A549 (cell line): ENCODE results near the gene CD99. TPM values are rescaled to one million over a fixed set of nuclear protein-coding genes. Genes with fewer than 3 reads are reported as not detected.

ENCODE experiments used
- ATAC-seq, 2 experiments: fragments of 200-7000 bp in 1 of 2; fragments of >200 bp in 1 of 2; cut with Nextera tagmentation in 1 of 2; cut with Tn5 transposase in 1 of 2; 3 replicates each; pipeline versions ENCODE4 v1.8.0 to v1.9.1; 2018 to 2020; ENCODE audit warnings: mild to moderate bottlenecking in 1 of 2, moderate library complexity in 1 of 2
- CTCF ChIA-PET: fragments of 300-600 bp; sonication (Branson Sonifier 250); formaldehyde crosslinking; extraction: SDS; loops from one replicate; lab custom pipeline; 2021; ENCODE audit warnings: antibody characterized with exemption, inconsistent platforms; lab: Yijun Ruan, JAX
- POLR2A ChIA-PET: fragments of 350-600 bp; formaldehyde crosslinking; extraction: SDS; loops from one replicate; lab custom pipeline; 2021; ENCODE audit warnings: antibody characterized with exemption, inconsistent platforms; lab: Yijun Ruan, JAX
- DNase-seq, 2 experiments: peaks; one replicate each; pipeline versions ENCODE4 v3.0.0 to v3.0.0-alpha.2; 2011 to 2016; ENCODE audit warnings: low read depth in 1 of 2, low spot score in 1 of 2
- FAIRE-seq: peaks from 2 replicates; lab custom pipeline; 2011; peaks lifted over from hg19 to GRCh38; lab: Jason Lieb, UNC
- H3K27ac ChIP-seq, 2 experiments: fragments of >200 bp; sonication (Bioruptor Twin); formaldehyde crosslinking; 3 replicates each; pipeline ENCODE4 v1.5.1; 2016 to 2017
- H3K4me1 ChIP-seq: fragments of >200 bp; sonication (Bioruptor Twin); formaldehyde crosslinking; 3 replicates; pipeline ENCODE4 v1.6.1; 2016
- H3K4me2 ChIP-seq: fragments of >200 bp; sonication (Bioruptor Twin); formaldehyde crosslinking; 3 replicates; pipeline ENCODE4 v1.6.1; 2016
- H3K4me3 ChIP-seq: fragments of >200 bp; sonication (Bioruptor Twin); formaldehyde crosslinking; 3 replicates; pipeline ENCODE4 v1.5.1; 2016
- H3K9me3 ChIP-seq: fragments of >200 bp; sonication (Bioruptor Twin); formaldehyde crosslinking; 3 replicates; pipeline ENCODE4 v1.6.1; 2016
- BCL3 ChIP-seq: fragments of >200 bp; sonication (Bioruptor Twin); formaldehyde crosslinking; IDR thresholded peaks from 3 replicates; pipeline ENCODE4 v1.6.1; 2016
- BHLHE40 ChIP-seq: IDR thresholded peaks from 2 replicates; pipeline ENCODE4 v1.6.1; 2012; ENCODE audit warnings: low read depth, low read length, inconsistent platforms
- CBX8 ChIP-seq: fragments of 200-600 bp; sonication (generic); IDR thresholded peaks from 2 replicates; pipeline ENCODE4 v1.6.1; 2016
- CHD2 ChIP-seq: fragments of 150-350 bp; IDR thresholded peaks from 2 replicates; pipeline ENCODE4 v1.6.1; 2014; ENCODE audit warnings: low read length; ENCODE audit not compliant: partially characterized antibody
- CHD4 ChIP-seq: fragments of 200-600 bp; sonication (generic); IDR thresholded peaks from 2 replicates; pipeline ENCODE4 v1.6.1; 2016; ENCODE audit warnings: antibody characterized with exemption, mild to moderate bottlenecking, borderline replicate concordance
- E2F6 ChIP-seq: IDR thresholded peaks from 2 replicates; pipeline ENCODE4 v1.6.1; 2012; ENCODE audit warnings: low read depth, borderline replicate concordance
- ELK1 ChIP-seq: fragments of 150-350 bp; IDR thresholded peaks from 2 replicates; pipeline ENCODE4 v1.6.1; 2014; ENCODE audit warnings: low read depth, mild to moderate bottlenecking, low read length
- ESRRA ChIP-seq: fragments of 150-350 bp; IDR thresholded peaks from 2 replicates; pipeline ENCODE4 v1.6.1; 2014; ENCODE audit warnings: mild to moderate bottlenecking, low read length, borderline replicate concordance
- FOSL2 ChIP-seq, 2 experiments: fragments of 450-650 bp in 1 of 2; fragments of >200 bp in 1 of 2; sonication (Bioruptor Twin) in 1 of 2; formaldehyde crosslinking; IDR thresholded peaks; 2 replicates each; pipeline versions ENCODE4 v1.5.0 to v1.6.1; 2016 to 2020; ENCODE audit warnings: mild to moderate bottlenecking in 1 of 2, moderate library complexity in 1 of 2
- FOXS1 ChIP-seq: fragments of 250-450 bp; sonication (Bioruptor Pico); IDR thresholded peaks from 2 replicates; pipeline ENCODE4 v1.5.0; 2020; ENCODE audit warnings: mild to moderate bottlenecking, moderate library complexity
- GATA3 ChIP-seq: IDR thresholded peaks from 2 replicates; pipeline ENCODE4 v1.6.1; 2012; ENCODE audit warnings: borderline replicate concordance
- HEYL ChIP-seq: fragments of 250-450 bp; sonication (Bioruptor Pico); IDR thresholded peaks from 2 replicates; pipeline ENCODE4 v1.8.0; 2021; ENCODE audit warnings: mild to moderate bottlenecking, moderate library complexity
- HOXB13 ChIP-seq: fragments of 250-450 bp; sonication (Bioruptor Pico); IDR thresholded peaks from 2 replicates; pipeline ENCODE4 v1.5.0; 2020; ENCODE audit warnings: low read depth, mild to moderate bottlenecking, moderate library complexity
- HOXB5 ChIP-seq: fragments of 250-450 bp; sonication (Bioruptor Pico); IDR thresholded peaks from 2 replicates; pipeline ENCODE4 v1.5.0; 2020; ENCODE audit warnings: mild to moderate bottlenecking, moderate library complexity
- JUNB ChIP-seq: fragments of >200 bp; sonication (Bioruptor Twin); formaldehyde crosslinking; IDR thresholded peaks from 2 replicates; pipeline ENCODE4 v1.6.1; 2016
- KDM1A ChIP-seq: fragments of 200-600 bp; sonication (generic); IDR thresholded peaks from 2 replicates; pipeline ENCODE4 v1.6.1; 2016; ENCODE audit warnings: low read depth, mild to moderate bottlenecking
- MAFK ChIP-seq: fragments of 450-650 bp; IDR thresholded peaks from 2 replicates; pipeline ENCODE4 v1.6.1; 2014; ENCODE audit not compliant: partially characterized antibody
- MAX ChIP-seq: IDR thresholded peaks from 2 replicates; pipeline ENCODE4 v1.6.1; 2012
- MYC ChIP-seq: IDR thresholded peaks from 2 replicates; pipeline ENCODE4 v1.6.1; 2012; ENCODE audit warnings: mild to moderate bottlenecking, inconsistent platforms, low read length, improper control_type of control experiment, borderline replicate concordance
- NFE2L2 ChIP-seq: fragments of 150-350 bp; conservative IDR thresholded peaks from 2 replicates; pipeline ENCODE4 v1.6.1; 2014; ENCODE audit warnings: low read length
- NR3C1 ChIP-seq: fragments of >200 bp; sonication (Bioruptor Twin); formaldehyde crosslinking; IDR thresholded peaks from 3 replicates; pipeline ENCODE4 v1.6.1; 2017
- PBX3 ChIP-seq: IDR thresholded peaks from 2 replicates; pipeline ENCODE4 v1.6.1; 2012
- POLR2AphosphoS2 ChIP-seq: conservative IDR thresholded peaks from 2 replicates; pipeline ENCODE4 v1.6.1; 2012; ENCODE audit warnings: low read length, improper control_type of control experiment, inconsistent platforms
- RARB ChIP-seq: fragments of 250-450 bp; sonication (Bioruptor Pico); IDR thresholded peaks from 2 replicates; pipeline ENCODE4 v1.8.0; 2021; ENCODE audit warnings: mild to moderate bottlenecking, moderate library complexity
- RFX5 ChIP-seq: fragments of 450-650 bp; IDR thresholded peaks from 2 replicates; pipeline ENCODE4 v1.7.1; 2014; ENCODE audit warnings: antibody characterized with exemption, mild to moderate bottlenecking, moderate library complexity
- RNF2 ChIP-seq: fragments of 200-600 bp; sonication (generic); IDR thresholded peaks from 2 replicates; pipeline ENCODE4 v1.6.1; 2016; ENCODE audit warnings: low read depth, mild to moderate bottlenecking, antibody characterized with exemption, moderate library complexity, borderline replicate concordance
- SREBF2 ChIP-seq: fragments of 450-650 bp; IDR thresholded peaks from 2 replicates; pipeline ENCODE4 v1.6.1; 2014; ENCODE audit warnings: mild to moderate bottlenecking, moderate library complexity
- TFCP2L1 ChIP-seq: fragments of 250-450 bp; sonication (Bioruptor Pico); IDR thresholded peaks from 2 replicates; pipeline ENCODE4 v1.5.0; 2021; ENCODE audit warnings: mild to moderate bottlenecking
- ZC3H11A ChIP-seq: fragments of 450-650 bp; IDR thresholded peaks from 2 replicates; pipeline ENCODE4 v1.6.1; 2014; ENCODE audit warnings: antibody characterized with exemption, mild to moderate bottlenecking
- ZFP36 ChIP-seq: fragments of 450-650 bp; IDR thresholded peaks from 2 replicates; pipeline ENCODE4 v1.6.1; 2014; ENCODE audit warnings: borderline replicate concordance; ENCODE audit not compliant: partially characterized antibody
- ZNF302 ChIP-seq: fragments of 250-450 bp; sonication (Bioruptor Pico); IDR thresholded peaks from 2 replicates; pipeline ENCODE4 v1.9.0; 2021; ENCODE audit warnings: inconsistent platforms, mild to moderate bottlenecking, moderate library complexity
- ZSCAN20 ChIP-seq: fragments of 250-450 bp; sonication (Bioruptor Pico); IDR thresholded peaks from 2 replicates; pipeline ENCODE4 v1.8.0; 2022; ENCODE audit warnings: mild to moderate bottlenecking, moderate library complexity
- WGBS: methylation state at CpG from one replicate; pipeline ENCODE4 v1.1.6; 2017; ENCODE audit errors: missing lambda C conversion rate; 5-methylcytosine and 5-hydroxymethylcytosine counted together
- polyA plus RNA-seq, 4 experiments: library from polyadenylated mRNA; depleted of rRNA in 3 of 4; stranded (reverse); fragments of >200 nt; fragmentation: RNase III in 1 of 4; extraction: RNeasy Plus Mini Kit Qiagen cat#74134 plus additional on column Dnase treatment in 1 of 4; gene quantifications; 2 replicates in 3 of 4; 3 replicates in 1 of 4; pipeline ENCODE4 v1.2.3, GENCODE V29; 2011 to 2017

The CD99 gene
- polyA plus RNA-seq, 2 of the 4 experiments (the other 2 are of a cell fraction): 136 to 172 TPM

- ATAC-seq (no peak), DNase-seq (no peak)
- H3K4me2 ChIP-seq: no peak overlapping the region
- TF ChIP-seq NFE2L2: no peak
- TF ChIP-seq FOSL2 (IDR thresholded peaks at IDR 0.05): no peak
- no peak for TF ChIP-seq FOSL2 (CRISPR knock-in tag; IDR thresholded peaks at IDR 0.05)
- TF ChIP-seq MYC: no peak
- TF ChIP-seq, all 56 proteins: peak for 0
- Histone ChIP-seq H3K9me3 (no peaks in the 10 kb centered on the region), H3K4me1 (peaks cover 32% of the 10 kb centered on the region), H3K27ac (no peak overlapping the region), H3K4me3 (no peak overlapping the region)
- no peak for FAIRE-seq
- 58% methylated on average over 6 of the region's 6 CpGs for WGBS
- ChIA-PET POLR2A (no interaction called here), CTCF (no interaction called here)
These were observed 10.4 kb upstream of the CD99 start for GRCh38 chrX:2680486-2681348.

- ATAC-seq (no peak), DNase-seq (no peak)
- H3K9me3 ChIP-seq: no peaks in the 10 kb centered on the region
- H3K4me2 ChIP-seq: no peak overlapping the region
- TF ChIP-seq NR3C1: no peak
- no peak for TF ChIP-seq BCL3
- no peak for TF ChIP-seq FOXS1 (CRISPR knock-in tag)
- TF ChIP-seq BHLHE40: no peak
- no peak for TF ChIP-seq ZNF302 (CRISPR knock-in tag)
- no peak for TF ChIP-seq TFCP2L1 (CRISPR knock-in tag)
- TF ChIP-seq CHD2: no peak
- TF ChIP-seq HOXB5: no peak
- TF ChIP-seq HOXB13 (CRISPR knock-in tag): no peak
- no peak for TF ChIP-seq ZC3H11A
- TF ChIP-seq SREBF2: no peak
- no peak for TF ChIP-seq ESRRA
- TF ChIP-seq RNF2: no peak
- no peak for TF ChIP-seq E2F6
- TF ChIP-seq ZFP36: no peak
- TF ChIP-seq, all 56 proteins: peak for 0
- peaks cover 12% of the 10 kb centered on the region for H3K4me1 ChIP-seq
- ChIA-PET CTCF (no interaction called here), POLR2A (no interaction called here)
- FAIRE-seq: no peak
- 60% methylated on average over 6 of the region's 6 CpGs for WGBS
- no peak overlapping the region for H3K27ac ChIP-seq
- H3K4me3 ChIP-seq: no peak overlapping the region
These were observed 8.4 kb upstream of the CD99 start for GRCh38 chrX:2682565-2683177.

- ATAC-seq: no peak
- no peak overlapping the region for H3K4me3 ChIP-seq
- no peak for FAIRE-seq
- 50% methylated on average over 1 of the region's 1 CpG for WGBS
- no peak overlapping the region for H3K27ac ChIP-seq
- CTCF ChIA-PET: no interaction called here
- POLR2A ChIA-PET: no interaction called here
- no peak overlapping the region for H3K4me2 ChIP-seq
- no peaks in the 10 kb centered on the region for H3K9me3 ChIP-seq
- DNase-seq: no peak
- 0 out of 3 replicates have a peak, but pooled peaks cover 5% of the 10 kb centered on the region for H3K4me1 ChIP-seq
- TF ChIP-seq PBX3 (no peak), HEYL (no peak), JUNB (no peak), ESRRA (no peak), GATA3 (no peak), CHD4 (no peak), RFX5 (no peak), MAX (no peak), POLR2AphosphoS2 (no peak), ZSCAN20 (CRISPR knock-in tag) (no peak), KDM1A (no peak), CBX8 (no peak), MAFK (no peak), SREBF2 (no peak), ELK1 (no peak), RARB (CRISPR knock-in tag) (no peak), FOXS1 (CRISPR knock-in tag) (no peak)
These were observed 6.8 kb upstream of the CD99 start for GRCh38 chrX:2684256-2684655.
